HG03558 (cell line): ENCODE results near the gene PARN.
"Not testable (repeated sequence)": the region's sequence is repeated elsewhere in the genome, so short reads cannot be mapped to it uniquely, and the experiment has no call there.

Source experiments
- ATAC-seq: cut with Tn5 transposase; IDR thresholded peaks from one replicate; pipeline ENCODE4 v1.9.1; 2021; ENCODE audit warnings: moderate number of reproducible peaks; ENCODE audit not compliant: unreplicated experiment; ENCODE audit errors: extremely low read depth

PARN gene

DNA sequence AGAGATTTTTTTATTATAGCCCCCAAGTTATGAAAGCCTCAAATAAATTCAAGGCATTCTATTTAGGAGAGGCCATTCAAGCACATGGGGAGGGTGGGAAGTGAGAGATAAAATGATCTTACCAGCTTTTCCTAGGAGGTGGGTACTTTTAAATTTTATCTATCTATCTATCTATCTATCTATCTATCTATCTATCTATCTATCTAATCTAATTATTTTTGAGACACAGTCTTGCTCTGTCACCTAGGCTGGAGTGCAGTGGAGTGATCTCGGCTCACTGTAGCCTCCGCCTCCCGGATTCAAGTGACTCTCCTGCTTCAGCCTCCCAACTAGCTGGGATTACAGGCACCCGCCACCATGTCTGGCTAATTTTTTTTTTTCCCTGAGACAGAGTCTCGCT lies 182.3 kb downstream of the PARN start:
- ATAC-seq, result no peak

GRCh38 chr16:14446796-14447195 lies 183.3 kb downstream of the PARN start:
- no peak for ATAC-seq

DNA sequence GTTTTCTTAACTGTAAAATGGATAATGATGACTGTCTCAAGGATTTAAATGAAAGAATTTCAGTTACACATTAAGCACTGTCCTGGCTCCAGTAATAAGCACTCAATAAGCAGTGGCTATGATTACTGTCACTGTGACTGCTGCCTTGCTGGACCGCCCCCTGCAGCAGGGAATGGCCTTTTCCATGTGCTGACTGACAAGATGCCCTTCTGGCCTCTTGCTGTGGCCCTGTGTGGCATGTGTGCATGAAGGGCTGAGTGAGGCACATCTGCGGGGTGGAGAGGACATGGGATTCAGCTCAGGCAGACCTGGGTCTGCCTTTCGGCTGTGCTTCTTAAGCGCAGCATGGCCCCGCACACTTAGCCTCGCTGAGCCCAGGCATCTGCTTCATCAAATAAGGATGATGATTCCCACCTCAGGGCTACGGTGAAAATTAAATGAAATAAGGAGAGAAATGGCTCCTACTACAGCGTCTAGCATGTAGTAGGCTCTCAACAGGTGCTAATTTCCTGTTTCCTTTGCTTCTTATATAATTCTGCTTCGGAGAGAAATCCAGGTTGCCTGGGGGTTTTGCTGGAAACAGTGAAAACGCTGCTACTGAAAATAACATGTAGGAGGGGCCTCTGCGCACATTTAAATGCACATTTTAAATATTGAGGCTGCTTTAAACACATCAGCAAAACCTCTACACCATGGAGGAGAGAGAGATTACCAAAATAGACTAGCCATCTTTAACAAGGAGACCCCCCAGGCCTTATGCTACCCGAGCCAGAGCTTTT lies 183.9 kb downstream of the PARN start:
- no peak for ATAC-seq

GRCh38 chr16:14444979-14445810 lies 184.9 kb downstream of the PARN start:
- no peak for ATAC-seq

GRCh38 chr16:14441533-14441932 lies 188.5 kb downstream of the PARN start:
- ATAC-seq, result not testable (repeated sequence)

DNA sequence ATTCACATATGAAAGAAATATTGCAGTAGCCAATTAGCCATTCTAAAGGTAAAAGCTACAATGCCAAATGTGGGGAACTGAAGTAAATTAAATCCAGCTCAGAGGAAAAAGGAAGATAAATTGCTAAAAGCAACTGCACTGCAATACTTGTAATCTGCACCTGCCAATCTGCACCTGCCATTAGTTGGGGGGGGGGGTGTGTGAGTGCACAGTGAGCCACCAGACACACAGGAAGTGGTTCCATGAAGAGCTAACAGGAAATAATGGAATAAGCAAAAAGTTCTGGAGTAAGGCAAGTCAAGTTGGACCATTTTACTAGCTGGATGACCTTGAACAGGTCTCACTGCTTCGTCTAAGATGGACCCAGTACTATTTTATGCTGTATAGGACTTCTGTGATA lies 191.8 kb downstream of the PARN start:
- no peak for ATAC-seq

DNA sequence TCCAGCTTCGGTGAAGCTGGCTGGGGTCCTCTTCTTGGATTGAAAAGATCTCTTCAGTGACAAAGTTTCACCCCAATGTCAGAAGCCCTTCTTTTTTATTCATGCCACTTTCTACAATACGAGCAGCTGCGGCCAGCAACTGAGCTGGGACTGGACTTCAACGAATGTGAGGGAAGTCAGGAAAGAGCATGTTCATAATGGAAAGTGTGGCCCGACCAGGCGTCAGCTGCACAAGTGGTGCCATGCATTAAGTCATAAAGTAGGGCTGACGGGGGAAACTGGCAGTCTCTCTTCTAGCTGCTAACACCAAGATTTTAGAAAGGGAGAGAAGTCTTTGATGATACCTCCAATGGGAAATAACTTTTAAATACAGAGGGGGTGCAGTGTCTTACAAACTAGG lies 192.6 kb downstream of the PARN start:
- ATAC-seq, result no peak

- ATAC-seq, result no peak
These were observed 193.6 kb downstream of the PARN start for GRCh38 chr16:14436401-14436955.

- no peak for ATAC-seq
These were observed 195.2 kb downstream of the PARN start for GRCh38 chr16:14434860-14435259.

- ATAC-seq, result not testable (repeated sequence)
These were observed 201.0 kb downstream of the PARN start for GRCh38 chr16:14428971-14429637.

GRCh38 chr16:14428043-14428442 lies 202.0 kb downstream of the PARN start:
- no peak for ATAC-seq

- no peak for ATAC-seq
These were observed 202.6 kb downstream of the PARN start for GRCh38 chr16:14427371-14427948.

DNA sequence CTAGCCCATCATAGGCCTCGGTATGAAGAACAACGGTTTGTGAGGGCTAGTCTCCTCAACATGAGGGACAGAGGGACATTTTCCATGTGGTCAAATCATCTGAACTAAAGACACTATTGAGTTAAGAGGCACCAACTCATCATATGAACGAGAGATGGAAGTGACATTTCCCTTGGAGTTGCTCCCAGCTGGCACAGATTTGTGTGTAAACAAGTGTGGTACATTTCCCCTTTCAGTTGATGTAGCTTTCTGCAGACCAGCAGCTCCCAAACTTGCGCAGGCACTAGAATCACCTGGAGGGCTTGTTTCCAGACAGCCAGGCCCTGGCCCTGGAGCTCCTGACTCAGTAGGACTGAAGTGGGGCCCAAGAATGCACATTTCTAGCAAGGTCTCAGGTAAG lies 205.5 kb downstream of the PARN start:
- ATAC-seq, result no peak

DNA sequence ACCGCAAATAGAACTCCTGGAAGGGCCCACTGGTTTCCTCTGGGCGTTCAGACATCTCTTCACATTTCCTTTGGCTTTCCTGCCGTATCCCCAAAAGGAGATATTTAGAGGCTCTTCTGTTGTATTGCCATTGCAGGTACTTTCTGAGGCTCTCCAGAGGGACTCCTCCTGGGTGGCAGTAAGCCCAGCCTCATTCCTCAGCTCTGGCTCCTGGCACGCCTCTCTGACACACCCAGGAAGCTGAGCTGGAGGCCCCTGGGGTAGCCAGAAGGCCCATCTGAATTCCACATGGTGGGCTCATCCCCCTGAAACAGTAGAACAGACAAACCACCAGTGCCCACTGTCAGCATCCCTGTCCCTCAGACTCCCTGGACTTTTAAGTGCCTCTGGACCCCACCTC lies 206.7 kb downstream of the PARN start:
- no peak for ATAC-seq

- no peak for ATAC-seq
These were observed 209.2 kb downstream of the PARN start for GRCh38 chr16:14420721-14421488.

DNA sequence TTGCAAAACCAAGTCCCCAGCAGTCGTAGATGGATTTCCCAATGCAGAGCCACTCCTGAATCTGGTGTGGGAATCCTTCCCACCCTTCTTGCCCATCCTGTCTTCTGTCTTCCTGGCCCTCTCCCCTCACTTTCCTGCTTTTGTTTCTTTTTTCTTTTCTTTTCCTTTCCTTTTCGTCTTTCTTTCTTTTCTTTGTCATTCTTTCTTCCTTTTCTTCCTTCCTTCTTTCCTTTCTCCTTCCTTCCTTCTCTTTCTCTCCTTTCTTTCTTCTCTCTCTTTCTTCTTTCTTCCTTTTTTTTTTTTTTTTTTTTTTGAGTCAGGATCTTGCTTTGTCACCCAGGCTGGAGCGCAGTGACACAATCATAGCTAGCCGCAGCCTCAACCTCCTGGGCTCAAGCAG lies 209.8 kb downstream of the PARN start:
- ATAC-seq, result not testable (repeated sequence)

DNA sequence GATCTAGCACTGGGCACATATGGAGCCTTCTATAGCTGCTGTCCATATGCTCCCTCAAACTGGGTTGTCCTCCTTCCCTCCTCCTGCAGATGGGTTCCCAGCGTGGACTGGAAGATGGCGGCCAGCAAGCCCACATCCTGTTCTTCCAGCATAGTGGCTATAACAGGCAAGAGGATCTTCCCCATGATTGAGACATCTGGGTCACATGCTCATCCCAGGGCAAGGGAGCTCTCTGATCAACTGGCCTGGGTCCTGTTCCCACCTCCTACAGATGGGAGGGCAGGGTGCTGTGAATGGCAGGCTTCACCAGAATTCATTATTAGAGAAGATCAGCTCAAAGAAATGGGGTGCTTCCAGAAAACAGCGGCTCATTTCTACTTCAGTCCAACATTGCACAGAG lies 210.2 kb downstream of the PARN start:
- ATAC-seq, result no peak

DNA sequence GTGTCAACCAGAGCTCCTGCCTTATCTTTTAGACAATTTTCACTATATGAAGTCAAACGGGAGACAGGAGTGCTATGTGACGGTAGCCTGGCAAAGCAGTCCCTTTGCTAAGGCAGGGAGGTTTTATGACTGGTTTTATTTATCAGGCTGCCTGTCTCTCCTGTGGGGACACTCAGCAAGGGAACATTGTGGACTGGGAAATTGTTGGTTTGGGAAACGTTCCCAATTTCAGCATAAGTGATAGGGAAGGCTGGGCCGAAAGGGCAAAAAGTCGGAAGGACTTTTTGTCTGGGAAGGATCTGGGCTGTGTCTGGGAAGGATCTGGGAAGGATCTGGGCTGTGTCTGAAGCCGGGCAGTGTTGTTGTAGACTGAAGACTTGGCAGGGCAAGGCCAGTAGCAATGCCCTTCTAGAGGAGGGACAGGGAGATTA lies 211.2 kb downstream of the PARN start:
- ATAC-seq, result no peak

GRCh38 chr16:14416184-14416583 lies 213.9 kb downstream of the PARN start:
- no peak for ATAC-seq

DNA sequence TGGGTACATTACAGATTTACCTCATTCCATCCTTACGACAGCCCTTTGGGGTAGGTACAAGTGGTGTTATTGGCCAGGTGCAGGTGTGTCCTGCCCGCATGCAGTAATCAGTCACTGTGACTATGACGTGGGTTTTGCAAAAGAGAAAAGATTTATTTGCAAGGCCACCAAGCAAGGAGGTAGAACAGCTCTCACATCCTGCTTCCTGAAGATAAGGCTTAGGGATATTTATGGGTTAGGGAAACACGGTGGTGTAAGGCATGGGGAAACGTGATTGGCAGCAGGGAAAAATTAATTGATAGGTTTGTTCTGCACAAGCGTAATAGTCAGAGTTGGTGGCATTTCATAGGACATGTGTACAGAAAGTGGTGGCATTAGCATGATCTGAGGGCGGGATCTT lies 214.8 kb downstream of the PARN start:
- no peak for ATAC-seq
